NCI-H510A (cell line): Measurements from ENCODE around the gene PRR35.
"Not testable (repeated sequence)": the region's sequence is repeated elsewhere in the genome, so short reads cannot be mapped to it uniquely, and the experiment has no call there.

Experiments used
- DNase-seq: peaks from one replicate; lab custom pipeline; 2025; lab: John Stamatoyannopoulos, UW

PRR35 gene

DNA sequence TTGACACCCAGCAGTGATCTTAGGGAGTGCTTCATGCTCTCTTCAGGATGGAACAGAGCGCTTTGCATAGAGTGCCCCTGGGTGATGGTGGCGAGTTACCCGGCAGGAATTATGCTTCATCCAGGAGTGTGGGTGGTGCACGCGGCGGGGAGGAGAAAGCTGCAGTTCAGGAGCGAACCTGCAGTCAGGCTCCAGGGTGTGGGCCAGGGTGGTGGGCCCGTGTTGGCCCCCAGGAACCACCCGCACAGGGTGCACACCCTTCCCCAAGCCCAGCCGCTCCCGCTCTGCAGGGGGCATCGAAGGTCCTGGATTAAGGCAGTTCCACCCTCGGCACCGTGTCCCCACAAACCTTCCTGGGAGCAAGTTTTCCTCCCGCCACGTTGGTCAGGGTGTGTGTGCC is 33.6 kb downstream of the PRR35 start:
- DNase-seq, result no peak

DNA sequence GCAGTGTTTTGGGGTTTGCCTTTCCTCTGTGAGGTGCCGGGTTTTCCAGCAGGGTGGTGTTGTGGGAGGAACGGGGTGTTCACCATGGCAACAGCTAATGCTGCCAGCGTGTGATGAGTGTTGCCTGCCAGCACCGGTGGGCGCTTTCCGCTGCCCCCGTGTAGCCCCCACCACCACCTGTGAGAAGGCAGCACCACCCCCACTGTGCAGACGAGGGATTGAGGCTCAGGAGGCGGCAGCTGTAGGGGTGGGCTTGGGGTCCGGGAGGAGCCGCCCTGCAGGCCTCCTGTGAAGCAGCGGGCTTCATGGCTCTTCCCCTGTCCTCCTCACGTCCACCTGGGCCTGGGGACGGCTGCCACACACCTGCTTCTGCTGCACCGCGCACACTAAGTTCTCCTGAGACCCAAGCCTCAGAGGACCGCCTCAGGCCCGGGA is 34.9 kb downstream of the PRR35 start:
- no peak for DNase-seq

DNA sequence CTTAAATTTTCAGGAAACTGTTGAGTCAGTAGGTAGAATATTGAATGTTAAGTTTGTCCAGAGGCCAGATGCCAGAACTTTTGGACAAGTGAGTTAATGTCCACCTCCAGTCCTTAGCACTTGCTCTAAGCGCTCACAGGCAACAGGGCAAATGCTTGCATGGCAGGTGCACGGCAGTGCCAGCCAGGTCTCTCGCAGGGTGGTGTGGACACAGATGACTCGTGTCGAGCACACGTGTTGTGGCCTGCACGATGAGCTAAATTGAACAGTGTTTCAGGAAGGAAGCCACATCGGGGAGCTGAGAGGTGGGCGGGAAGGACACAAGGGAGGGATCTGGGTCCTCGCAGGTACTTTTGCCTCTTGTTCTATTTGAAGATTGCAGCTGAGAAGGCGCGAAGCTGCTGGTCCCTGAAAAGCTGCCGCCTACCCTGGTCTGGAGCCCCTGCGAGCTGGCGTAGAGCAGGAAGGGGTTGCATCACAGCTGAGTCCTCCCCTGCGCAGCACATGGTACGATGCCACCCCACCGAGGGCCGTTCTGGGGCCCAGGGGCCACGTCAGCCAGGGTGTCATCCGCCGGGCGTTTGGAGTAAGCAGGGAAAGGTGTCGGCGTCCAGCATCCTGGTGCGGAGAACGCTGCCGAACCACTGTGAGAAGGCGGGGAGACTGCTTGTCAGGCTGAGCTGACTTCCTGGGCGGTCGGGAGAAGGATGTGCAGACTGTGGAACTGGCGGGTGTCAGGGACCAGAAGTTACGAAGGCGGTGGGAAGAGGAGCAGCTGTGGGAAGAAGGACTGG is 35.9 kb downstream of the PRR35 start:
- DNase-seq, result no peak

GRCh38 chr16:596736-597060 is 36.5 kb downstream of the PRR35 start:
- no peak for DNase-seq

GRCh38 chr16:597655-598054 is 37.5 kb downstream of the PRR35 start:
- DNase-seq, result not testable (repeated sequence)

GRCh38 chr16:598823-599739 is 38.9 kb downstream of the PRR35 start:
- DNase-seq, result no peak

- DNase-seq, result no peak
These were observed 40.6 kb downstream of the PRR35 start for GRCh38 chr16:600781-601180.

- DNase-seq, result no peak
These were observed 43.7 kb downstream of the PRR35 start for GRCh38 chr16:603933-604332.

DNA sequence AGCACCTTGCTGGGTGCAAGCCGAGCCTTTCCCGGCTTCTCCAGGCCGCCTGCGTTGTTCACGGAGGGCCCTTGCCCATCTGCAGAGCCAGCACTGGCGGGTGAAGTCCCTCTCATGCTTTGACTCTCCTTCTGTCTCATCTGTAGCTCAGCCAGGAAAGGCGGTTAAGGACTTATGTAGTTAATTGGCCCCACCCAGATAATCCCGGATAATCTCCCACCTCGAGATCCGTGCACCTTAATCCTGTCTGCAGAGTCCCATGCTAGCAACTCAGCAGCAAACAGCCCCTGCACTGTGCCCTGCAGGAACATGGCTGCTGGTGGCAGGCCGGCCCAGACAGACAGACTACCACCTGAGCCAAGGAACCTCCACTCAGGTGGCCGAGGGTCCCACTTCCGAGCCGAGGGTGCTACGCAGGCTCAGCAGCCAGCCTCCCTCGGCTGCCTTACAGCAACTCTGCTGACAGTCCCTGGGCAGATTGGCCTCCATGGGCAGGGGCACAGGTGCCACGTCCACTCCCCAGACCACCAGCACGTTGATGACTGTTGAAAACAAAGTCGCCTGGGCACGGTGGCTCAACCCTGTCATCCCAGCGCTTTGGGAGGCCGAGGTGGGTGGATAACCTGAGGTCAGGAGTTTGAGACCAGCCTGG is 46.6 kb downstream of the PRR35 start:
- DNase-seq, result no peak

DNA sequence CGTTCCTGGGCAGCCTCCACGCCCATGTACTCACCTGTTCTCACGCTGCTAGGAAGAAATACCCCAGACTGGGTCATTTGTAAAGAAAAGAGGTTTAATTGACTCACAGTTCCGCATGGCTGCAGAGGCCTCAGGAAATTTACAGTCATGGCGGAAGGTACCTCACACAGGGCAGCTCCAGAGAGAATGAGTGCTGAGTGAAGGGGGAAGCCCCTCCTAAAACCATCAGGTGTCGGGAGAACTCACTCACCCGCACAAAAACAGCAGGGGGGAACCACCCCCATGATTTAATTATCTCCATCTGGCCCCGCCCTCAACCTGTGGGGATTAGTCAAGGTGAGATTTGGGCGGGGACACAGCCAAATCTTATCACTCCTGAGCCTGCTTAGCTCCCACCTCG is 47.8 kb downstream of the PRR35 start:
- no peak for DNase-seq

GRCh38 chr16:609316-609715 is 49.1 kb downstream of the PRR35 start:
- DNase-seq, result no peak

DNA sequence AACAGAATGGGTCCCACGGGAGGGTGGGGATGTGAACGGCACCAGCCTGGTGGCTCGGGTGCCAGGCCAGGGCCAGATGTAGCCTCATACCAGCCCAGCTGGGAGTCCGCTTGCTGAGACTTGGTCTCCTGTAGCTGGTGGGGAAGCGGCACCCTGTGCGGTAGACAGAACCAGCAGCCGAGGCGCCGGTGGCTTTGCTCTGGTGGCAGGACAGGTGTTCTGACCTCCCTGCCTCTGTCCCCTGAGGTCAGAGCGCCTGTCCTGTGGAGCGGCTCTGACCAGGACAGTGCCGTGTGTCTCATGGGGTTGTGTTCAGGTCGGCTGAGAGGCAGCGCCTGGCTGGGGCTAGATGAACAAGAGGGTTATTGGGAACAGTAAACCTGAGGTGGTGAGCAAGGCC is 49.8 kb downstream of the PRR35 start:
- DNase-seq, result no peak

DNA sequence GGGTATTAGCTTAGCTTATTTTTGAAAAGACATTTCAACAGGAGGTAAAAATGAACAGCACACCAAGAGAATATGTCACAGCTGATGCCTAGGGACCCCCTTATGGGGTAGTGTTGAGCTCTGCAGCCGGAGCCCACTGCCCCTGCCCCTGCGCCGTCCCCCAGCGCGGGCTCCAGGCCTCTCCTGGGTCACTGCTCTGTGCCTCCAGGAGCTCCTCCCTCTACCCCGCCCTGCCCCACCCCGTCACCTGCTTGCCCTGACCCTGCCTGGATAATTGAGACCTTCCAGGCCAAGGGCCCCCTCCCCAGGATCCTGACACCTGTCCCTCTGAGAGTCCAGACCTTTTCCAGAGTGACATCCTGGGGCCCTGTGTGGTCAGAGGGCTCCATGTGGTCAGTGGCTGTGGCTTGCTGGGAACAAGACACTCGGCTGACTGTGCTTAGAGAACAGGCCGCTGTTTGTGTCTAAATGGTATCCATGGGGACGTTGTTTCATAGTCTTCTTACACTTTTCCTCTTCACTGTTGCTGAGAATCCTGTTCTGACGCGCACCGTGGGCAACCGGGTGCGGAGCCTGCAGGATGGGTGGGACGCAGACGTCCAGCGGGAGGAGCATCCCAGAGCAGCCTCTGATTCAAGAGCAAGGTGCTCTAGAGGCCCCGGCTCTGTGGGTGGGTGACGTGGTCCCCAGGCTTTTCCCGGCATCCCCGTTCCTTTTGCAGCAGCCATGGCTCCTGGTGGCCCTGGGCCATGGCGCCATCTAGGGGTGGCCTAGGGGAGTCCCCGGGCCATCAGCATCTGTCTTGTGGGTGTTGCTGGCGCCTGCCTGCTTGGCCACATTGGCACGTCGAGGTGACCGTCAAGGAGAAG is 50.6 kb downstream of the PRR35 start:
- DNase-seq, result no peak

- DNase-seq, result no peak
These were observed 54.9 kb downstream of the PRR35 start for GRCh38 chr16:615122-615521.
